A549 (cell line): Measurements from ENCODE around the gene LYL1. TPM values are rescaled to one million over a fixed set of nuclear protein-coding genes. Genes with fewer than 3 reads are reported as not detected.

Experiments
- ATAC-seq, 2 experiments: fragments of 200-7000 bp in 1 of 2; fragments of >200 bp in 1 of 2; cut with Nextera tagmentation in 1 of 2; cut with Tn5 transposase in 1 of 2; 3 replicates each; pipeline versions ENCODE4 v1.8.0 to v1.9.1; 2018 to 2020; ENCODE audit warnings: mild to moderate bottlenecking in 1 of 2, moderate library complexity in 1 of 2
- CTCF ChIA-PET: fragments of 300-600 bp; sonication (Branson Sonifier 250); formaldehyde crosslinking; extraction: SDS; loops from one replicate; lab custom pipeline; 2021; ENCODE audit warnings: antibody characterized with exemption, inconsistent platforms; lab: Yijun Ruan, JAX
- POLR2A ChIA-PET: fragments of 350-600 bp; formaldehyde crosslinking; extraction: SDS; loops from one replicate; lab custom pipeline; 2021; ENCODE audit warnings: antibody characterized with exemption, inconsistent platforms; lab: Yijun Ruan, JAX
- DNase-seq, 2 experiments: peaks; one replicate each; pipeline versions ENCODE4 v3.0.0 to v3.0.0-alpha.2; 2011 to 2016; ENCODE audit warnings: low read depth in 1 of 2, low spot score in 1 of 2
- FAIRE-seq: peaks from 2 replicates; lab custom pipeline; 2011; peaks lifted over from hg19 to GRCh38; lab: Jason Lieb, UNC
- H3K27ac ChIP-seq, 2 experiments: fragments of >200 bp; sonication (Bioruptor Twin); formaldehyde crosslinking; 3 replicates each; pipeline ENCODE4 v1.5.1; 2016 to 2017
- H3K4me1 ChIP-seq: fragments of >200 bp; sonication (Bioruptor Twin); formaldehyde crosslinking; 3 replicates; pipeline ENCODE4 v1.6.1; 2016
- H3K4me2 ChIP-seq: fragments of >200 bp; sonication (Bioruptor Twin); formaldehyde crosslinking; 3 replicates; pipeline ENCODE4 v1.6.1; 2016
- H3K4me3 ChIP-seq: fragments of >200 bp; sonication (Bioruptor Twin); formaldehyde crosslinking; 3 replicates; pipeline ENCODE4 v1.5.1; 2016
- H3K9me3 ChIP-seq: fragments of >200 bp; sonication (Bioruptor Twin); formaldehyde crosslinking; 3 replicates; pipeline ENCODE4 v1.6.1; 2016
- BHLHE40 ChIP-seq: IDR thresholded peaks from 2 replicates; pipeline ENCODE4 v1.6.1; 2012; ENCODE audit warnings: low read depth, low read length, inconsistent platforms
- EHMT2 ChIP-seq: fragments of 200-600 bp; sonication (generic); IDR thresholded peaks from 2 replicates; pipeline ENCODE4 v1.6.1; 2016; ENCODE audit warnings: antibody characterized with exemption, low read depth, mild to moderate bottlenecking, moderate library complexity
- FOSB ChIP-seq: fragments of 250-450 bp; sonication (Bioruptor Pico); IDR thresholded peaks from 2 replicates; pipeline ENCODE4 v1.5.0; 2020; ENCODE audit warnings: mild to moderate bottlenecking, moderate library complexity
- FOSL2 ChIP-seq, 2 experiments: fragments of 450-650 bp in 1 of 2; fragments of >200 bp in 1 of 2; sonication (Bioruptor Twin) in 1 of 2; formaldehyde crosslinking; IDR thresholded peaks; 2 replicates each; pipeline versions ENCODE4 v1.5.0 to v1.6.1; 2016 to 2020; ENCODE audit warnings: mild to moderate bottlenecking in 1 of 2, moderate library complexity in 1 of 2
- FOXS1 ChIP-seq: fragments of 250-450 bp; sonication (Bioruptor Pico); IDR thresholded peaks from 2 replicates; pipeline ENCODE4 v1.5.0; 2020; ENCODE audit warnings: mild to moderate bottlenecking, moderate library complexity
- HDAC2 ChIP-seq: fragments of 200-600 bp; sonication (generic); IDR thresholded peaks from 2 replicates; pipeline ENCODE4 v1.6.1; 2016
- HEYL ChIP-seq: fragments of 250-450 bp; sonication (Bioruptor Pico); IDR thresholded peaks from 2 replicates; pipeline ENCODE4 v1.8.0; 2021; ENCODE audit warnings: mild to moderate bottlenecking, moderate library complexity
- JUN ChIP-seq, 2 experiments: fragments of >200 bp; sonication (Bioruptor Twin); formaldehyde crosslinking; IDR thresholded peaks; 2 replicates in 1 of 2; 3 replicates in 1 of 2; pipeline ENCODE4 v1.6.1; 2016 to 2017
- JUNB ChIP-seq: fragments of >200 bp; sonication (Bioruptor Twin); formaldehyde crosslinking; IDR thresholded peaks from 2 replicates; pipeline ENCODE4 v1.6.1; 2016
- KDM1A ChIP-seq: fragments of 200-600 bp; sonication (generic); IDR thresholded peaks from 2 replicates; pipeline ENCODE4 v1.6.1; 2016; ENCODE audit warnings: low read depth, mild to moderate bottlenecking
- KDM5A ChIP-seq: fragments of 200-600 bp; sonication (generic); IDR thresholded peaks from 2 replicates; pipeline ENCODE4 v1.6.1; 2016; ENCODE audit warnings: antibody characterized with exemption, mild to moderate bottlenecking
- MAZ ChIP-seq: fragments of 150-350 bp; IDR thresholded peaks from 2 replicates; pipeline ENCODE4 v1.6.1; 2014; ENCODE audit warnings: antibody characterized with exemption, low read depth, low read length, borderline replicate concordance
- NFE2L2 ChIP-seq: fragments of 150-350 bp; conservative IDR thresholded peaks from 2 replicates; pipeline ENCODE4 v1.6.1; 2014; ENCODE audit warnings: low read length
- POLR2A ChIP-seq: IDR thresholded peaks from 2 replicates; pipeline ENCODE4 v1.6.1; 2012; ENCODE audit warnings: mild to moderate bottlenecking, low read length
- POLR2AphosphoS2 ChIP-seq: conservative IDR thresholded peaks from 2 replicates; pipeline ENCODE4 v1.6.1; 2012; ENCODE audit warnings: low read length, improper control_type of control experiment, inconsistent platforms
- RARB ChIP-seq: fragments of 250-450 bp; sonication (Bioruptor Pico); IDR thresholded peaks from 2 replicates; pipeline ENCODE4 v1.8.0; 2021; ENCODE audit warnings: mild to moderate bottlenecking, moderate library complexity
- RCOR1 ChIP-seq: fragments of 150-350 bp; IDR thresholded peaks from 2 replicates; pipeline ENCODE4 v1.6.1; 2014; ENCODE audit warnings: antibody characterized with exemption, low read length, low read depth
- RFX5 ChIP-seq: fragments of 450-650 bp; IDR thresholded peaks from 2 replicates; pipeline ENCODE4 v1.7.1; 2014; ENCODE audit warnings: antibody characterized with exemption, mild to moderate bottlenecking, moderate library complexity
- RNF2 ChIP-seq: fragments of 200-600 bp; sonication (generic); IDR thresholded peaks from 2 replicates; pipeline ENCODE4 v1.6.1; 2016; ENCODE audit warnings: low read depth, mild to moderate bottlenecking, antibody characterized with exemption, moderate library complexity, borderline replicate concordance
- SREBF2 ChIP-seq: fragments of 450-650 bp; IDR thresholded peaks from 2 replicates; pipeline ENCODE4 v1.6.1; 2014; ENCODE audit warnings: mild to moderate bottlenecking, moderate library complexity
- TP53 ChIP-seq: fragments of 250-450 bp; sonication (Bioruptor Pico); IDR thresholded peaks from 2 replicates; pipeline ENCODE4 v1.5.0; 2021; ENCODE audit warnings: mild to moderate bottlenecking, moderate library complexity
- ZNF302 ChIP-seq: fragments of 250-450 bp; sonication (Bioruptor Pico); IDR thresholded peaks from 2 replicates; pipeline ENCODE4 v1.9.0; 2021; ENCODE audit warnings: inconsistent platforms, mild to moderate bottlenecking, moderate library complexity
- WGBS: methylation state at CpG from one replicate; pipeline ENCODE4 v1.1.6; 2017; ENCODE audit errors: missing lambda C conversion rate; 5-methylcytosine and 5-hydroxymethylcytosine counted together
- polyA plus RNA-seq, 4 experiments: library from polyadenylated mRNA; depleted of rRNA in 3 of 4; stranded (reverse); fragments of >200 nt; fragmentation: RNase III in 1 of 4; extraction: RNeasy Plus Mini Kit Qiagen cat#74134 plus additional on column Dnase treatment in 1 of 4; gene quantifications; 2 replicates in 3 of 4; 3 replicates in 1 of 4; pipeline ENCODE4 v1.2.3, GENCODE V29; 2011 to 2017
- TF ChIP-seq, protein P1 (sequence below): IDR thresholded peaks from 2 replicates; pipeline ENCODE4 v1.6.1; 2012; ENCODE audit warnings: low read depth, borderline replicate concordance
- TF ChIP-seq, protein P2 (sequence below): fragments of 250-450 bp; sonication (Bioruptor Pico); IDR thresholded peaks from 2 replicates; pipeline ENCODE4 v1.5.0; 2020; ENCODE audit warnings: low read depth, mild to moderate bottlenecking, moderate library complexity
- TF ChIP-seq, protein P3 (sequence below): fragments of 450-650 bp; IDR thresholded peaks from 2 replicates; pipeline ENCODE4 v1.6.1; 2014; ENCODE audit warnings: antibody characterized with exemption

The LYL1 gene
- polyA plus RNA-seq, 2 of the 4 experiments (the other 2 are of a cell fraction) = 0.26 to 0.39 TPM

DNA sequence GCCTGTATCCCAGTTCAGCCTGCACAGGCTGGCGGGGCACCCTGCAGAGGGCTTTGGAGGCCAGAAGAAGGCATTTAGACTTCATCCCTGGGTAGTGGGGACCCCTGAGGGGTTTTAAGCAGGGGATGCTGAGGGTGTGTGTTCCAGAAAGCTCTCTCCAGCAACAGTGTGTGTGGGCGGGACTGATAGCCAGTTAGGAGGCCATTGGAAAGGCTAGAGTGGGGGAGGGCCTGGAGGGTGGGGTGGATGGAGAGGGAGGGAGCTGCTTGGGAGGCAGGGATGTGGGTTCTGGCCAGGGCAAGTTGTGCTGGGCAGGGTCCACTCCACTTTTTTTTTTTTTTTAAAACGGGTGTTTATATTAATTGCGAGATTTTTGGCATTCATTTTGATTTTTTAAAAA, 28.3 kb downstream of the LYL1 start:
- POLR2A ChIA-PET = no interaction called here
- H3K4me1 ChIP-seq = peaks cover 6% of the 10 kb centered on the region

DNA sequence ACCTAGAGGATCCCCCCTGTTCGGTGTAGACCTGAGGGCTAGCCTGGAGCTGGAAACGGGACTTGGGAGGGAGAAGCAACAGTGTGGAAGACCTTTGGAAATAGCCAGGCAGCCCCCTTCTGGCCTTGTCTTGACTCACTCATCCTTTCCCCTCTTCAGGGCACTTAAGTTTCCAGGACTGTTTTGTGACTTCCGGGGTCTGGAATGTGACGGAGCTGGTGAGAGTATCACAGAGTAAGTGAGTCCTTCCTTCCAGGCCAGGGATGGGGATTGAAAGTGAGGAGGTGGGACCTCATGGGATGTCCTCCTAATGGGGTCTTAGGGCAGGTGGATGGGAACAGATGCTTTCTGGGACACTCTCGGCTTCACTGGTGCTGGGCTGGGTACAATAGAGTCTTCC, 29.4 kb downstream of the LYL1 start:
- WGBS = 78% methylated on average over 5 of the region's 5 CpGs
- no peak for ATAC-seq
- H3K9me3 ChIP-seq = no peaks in the 10 kb centered on the region
- no peak for DNase-seq
- POLR2A ChIA-PET = no interaction called here
- H3K27ac ChIP-seq = no peak overlapping the region
- H3K4me1 ChIP-seq = no peaks in the 10 kb centered on the region
- no peak overlapping the region for H3K4me3 ChIP-seq
- CTCF ChIA-PET = interaction anchor here (0.6 to 6.4 kb wide), 6 partner anchors 9 to 108 kb away, joined by 3 to 40 read pairs (median 7); no protein-coding TSS in a partner anchor
- TF ChIP-seq FOXS1 (CRISPR knock-in tag) = no peak
- TF ChIP-seq BHLHE40 = no peak
- no peak for TF ChIP-seq HDAC2
- TF ChIP-seq NFE2L2 = no peak
- no peak for TF ChIP-seq MAZ
- no peak for TF ChIP-seq RARB (CRISPR knock-in tag)
- no peak for TF ChIP-seq TP53 (CRISPR knock-in tag)
- no peak for TF ChIP-seq KDM1A
- TF ChIP-seq RCOR1 = no peak
- no peak for TF ChIP-seq ZNF302 (CRISPR knock-in tag)
- no peak for TF ChIP-seq HEYL (CRISPR knock-in tag)
- TF ChIP-seq POLR2A = no peak
- no peak for TF ChIP-seq RFX5
- no peak for FAIRE-seq
- H3K4me2 ChIP-seq = no peak overlapping the region

More for the DNA sequence above, 28.3 kb downstream of the LYL1 start:
- ATAC-seq (no peak), DNase-seq (no peak), FAIRE-seq (no peak)
- CTCF ChIA-PET = interaction anchor here (1.2 to 6.9 kb wide), 6 partner anchors 13 to 109 kb away, joined by 3 to 47 read pairs (median 13); no protein-coding TSS in a partner anchor
- Histone ChIP-seq H3K4me2 (no peak overlapping the region), H3K4me3 (no peak overlapping the region), H3K9me3 (no peaks in the 10 kb centered on the region), H3K27ac (no peak overlapping the region)
- TF ChIP-seq, protein P1, sequence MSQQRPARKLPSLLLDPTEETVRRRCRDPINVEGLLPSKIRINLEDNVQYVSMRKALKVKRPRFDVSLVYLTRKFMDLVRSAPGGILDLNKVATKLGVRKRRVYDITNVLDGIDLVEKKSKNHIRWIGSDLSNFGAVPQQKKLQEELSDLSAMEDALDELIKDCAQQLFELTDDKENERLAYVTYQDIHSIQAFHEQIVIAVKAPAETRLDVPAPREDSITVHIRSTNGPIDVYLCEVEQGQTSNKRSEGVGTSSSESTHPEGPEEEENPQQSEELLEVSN = no peak
- TF ChIP-seq FOSL2 (IDR thresholded peaks at IDR 0.05) (no peak), FOSL2 (CRISPR knock-in tag; IDR thresholded peaks at IDR 0.05) (no peak), JUN (IDR thresholded peaks at IDR 0.05) (no peak), FOSB (CRISPR knock-in tag) (no peak), MAZ (no peak), POLR2AphosphoS2 (no peak), JUNB (no peak), KDM1A (no peak), RFX5 (no peak), KDM5A (no peak), RCOR1 (no peak), BHLHE40 (no peak), RNF2 (no peak), SREBF2 (no peak), EHMT2 (no peak)
- TF ChIP-seq, protein P2, sequence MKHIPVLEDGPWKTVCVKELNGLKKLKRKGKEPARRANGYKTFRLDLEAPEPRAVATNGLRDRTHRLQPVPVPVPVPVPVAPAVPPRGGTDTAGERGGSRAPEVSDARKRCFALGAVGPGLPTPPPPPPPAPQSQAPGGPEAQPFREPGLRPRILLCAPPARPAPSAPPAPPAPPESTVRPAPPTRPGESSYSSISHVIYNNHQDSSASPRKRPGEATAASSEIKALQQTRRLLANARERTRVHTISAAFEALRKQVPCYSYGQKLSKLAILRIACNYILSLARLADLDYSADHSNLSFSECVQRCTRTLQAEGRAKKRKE (CRISPR knock-in tag) = no peak
- TF ChIP-seq, protein P3, sequence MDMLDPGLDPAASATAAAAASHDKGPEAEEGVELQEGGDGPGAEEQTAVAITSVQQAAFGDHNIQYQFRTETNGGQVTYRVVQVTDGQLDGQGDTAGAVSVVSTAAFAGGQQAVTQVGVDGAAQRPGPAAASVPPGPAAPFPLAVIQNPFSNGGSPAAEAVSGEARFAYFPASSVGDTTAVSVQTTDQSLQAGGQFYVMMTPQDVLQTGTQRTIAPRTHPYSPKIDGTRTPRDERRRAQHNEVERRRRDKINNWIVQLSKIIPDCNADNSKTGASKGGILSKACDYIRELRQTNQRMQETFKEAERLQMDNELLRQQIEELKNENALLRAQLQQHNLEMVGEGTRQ = no peak
- WGBS = 68% methylated on average over 4 of the region's 4 CpGs
